ENCODE measurements around the gene SLC39A11.

DNA sequence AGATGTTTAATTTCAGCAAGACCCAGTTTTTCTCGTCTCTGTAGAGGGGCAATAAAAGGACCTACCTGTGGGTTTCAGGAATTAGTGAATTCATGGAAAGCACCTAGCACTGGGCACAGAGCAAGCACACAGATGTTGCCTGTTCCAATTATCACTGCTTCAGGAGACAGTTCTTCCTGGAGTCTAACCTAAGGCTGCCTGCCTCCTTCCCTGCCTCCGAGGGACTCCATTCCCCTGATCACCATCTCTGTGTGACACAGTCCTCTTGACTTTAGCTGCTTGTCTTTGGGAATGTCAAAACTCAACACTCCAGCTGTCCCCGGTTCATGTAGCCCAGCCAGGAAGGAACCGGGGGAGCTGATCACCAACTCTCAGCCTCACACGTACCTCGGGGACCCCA lies 474.9 kb downstream of the SLC39A11 start:
- no peak for TF ChIP-seq EP300 (IDR thresholded peaks at IDR 0.05; ENCODE audit: borderline replicate concordance)
- no peak for TF ChIP-seq CREB1 (IDR thresholded peaks at IDR 0.05; ENCODE audit: low read depth)
- no peak for TF ChIP-seq RAD21 (IDR thresholded peaks at IDR 0.05; ENCODE audit: low read depth)
- TF ChIP-seq ZBTB7A (IDR thresholded peaks at IDR 0.05; ENCODE audit: low read depth): no peak
